NCI-H345 treated with DMSO at 0.1 percent for 48 hours (cell line): Measurements from ENCODE around the gene INTS6.

ENCODE experiments used
- DNase-seq: peaks from one replicate; lab custom pipeline; 2025; ENCODE audit not compliant: unreplicated experiment; lab: John Stamatoyannopoulos, UW

Gene INTS6

GRCh38 chr13:51348069-51348967, 104.5 kb downstream of the INTS6 start:
- no peak for DNase-seq

GRCh38 chr13:51347099-51347498, 105.7 kb downstream of the INTS6 start:
- DNase-seq = no peak

DNA sequence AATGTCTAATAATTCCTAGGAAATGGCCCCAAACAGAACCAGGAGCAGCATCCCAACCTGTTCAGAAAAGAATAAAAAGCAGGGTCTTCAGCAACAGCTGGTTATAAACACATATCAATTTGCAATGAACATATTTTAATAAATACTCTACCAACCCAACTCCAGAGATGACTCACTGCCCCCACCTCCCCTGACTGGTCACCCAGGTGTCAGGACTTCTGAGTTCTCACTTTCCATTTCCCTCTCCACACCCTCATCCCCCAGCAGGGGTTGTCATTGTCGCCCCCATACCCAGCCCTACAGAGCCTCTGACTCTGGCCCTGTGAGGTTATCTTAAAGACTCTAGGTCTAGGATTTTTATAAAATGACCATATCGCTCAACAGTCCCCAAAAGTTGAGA, 106.4 kb downstream of the INTS6 start:
- DNase-seq = no peak

GRCh38 chr13:51343475-51343874, 109.4 kb downstream of the INTS6 start:
- DNase-seq = no peak

DNA sequence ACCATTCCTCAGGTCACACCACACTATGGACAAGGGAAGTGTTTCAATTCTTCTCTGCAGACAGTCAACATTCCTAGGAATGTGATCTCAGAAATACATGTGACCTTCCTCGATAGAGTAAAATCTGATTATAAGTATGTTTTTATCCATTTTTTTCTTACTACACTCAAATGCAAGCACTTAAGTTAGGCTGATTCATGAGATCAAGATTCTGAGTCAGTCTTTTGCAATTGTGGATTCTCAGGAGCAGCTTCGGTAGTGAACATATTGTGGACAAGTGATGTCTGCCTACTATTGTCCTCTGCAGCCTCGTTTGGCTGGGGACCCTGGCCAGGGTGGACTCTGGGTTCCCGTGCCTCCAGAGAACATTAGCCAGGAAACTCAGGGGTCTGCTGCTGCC, 110.1 kb downstream of the INTS6 start:
- no peak for DNase-seq

GRCh38 chr13:51341791-51342190, 111.0 kb downstream of the INTS6 start:
- no peak for DNase-seq

DNA sequence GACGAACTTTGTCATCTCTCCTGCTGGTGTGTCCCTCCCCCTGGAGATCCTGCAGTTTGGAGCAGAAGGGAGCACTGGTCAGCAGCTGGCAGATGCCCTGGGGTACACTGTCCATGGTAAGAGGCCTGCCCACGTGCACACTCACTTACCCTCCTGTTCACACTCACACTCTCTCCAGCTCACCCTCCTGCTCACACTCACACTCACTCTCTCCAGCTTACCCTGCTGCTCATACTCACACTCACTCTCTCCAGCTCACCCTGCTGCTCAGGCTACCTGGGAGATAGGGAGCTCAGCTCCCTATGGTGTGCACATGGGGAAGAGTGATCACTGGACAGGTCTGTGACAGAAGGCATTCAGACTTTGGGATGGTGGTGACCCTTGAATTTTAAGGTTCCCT, 111.6 kb downstream of the INTS6 start:
- no peak for DNase-seq

- DNase-seq = no peak
These were observed 112.7 kb downstream of the INTS6 start for GRCh38 chr13:51339952-51340732.

DNA sequence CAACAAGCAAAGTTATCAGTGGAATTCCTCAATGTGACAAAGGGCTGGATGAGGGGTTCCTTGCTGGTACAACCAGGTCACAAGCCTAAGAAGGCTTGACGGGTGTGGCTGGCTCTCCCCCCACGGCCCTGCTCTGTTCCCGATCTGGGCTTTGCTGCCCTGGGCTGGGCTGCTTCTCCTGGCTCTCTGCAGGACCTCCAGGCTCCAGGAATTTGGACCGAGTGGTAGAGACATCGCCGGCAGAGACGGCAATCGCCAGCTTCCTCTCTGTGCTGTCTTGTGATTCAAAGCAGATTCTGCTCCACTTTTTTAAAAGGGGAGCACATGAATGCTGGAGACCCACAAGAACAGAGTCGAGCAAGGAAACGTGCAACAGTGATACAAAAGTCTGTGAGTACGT, 113.5 kb downstream of the INTS6 start, which contains the start of gene SERPINE3:
Gene SERPINE3, plus strand, starts transcription at position 338 of the 400 bp plus-strand sequence. CDS start 1,401 bp downstream, outside the sequence.
- DNase-seq = no peak

DNA sequence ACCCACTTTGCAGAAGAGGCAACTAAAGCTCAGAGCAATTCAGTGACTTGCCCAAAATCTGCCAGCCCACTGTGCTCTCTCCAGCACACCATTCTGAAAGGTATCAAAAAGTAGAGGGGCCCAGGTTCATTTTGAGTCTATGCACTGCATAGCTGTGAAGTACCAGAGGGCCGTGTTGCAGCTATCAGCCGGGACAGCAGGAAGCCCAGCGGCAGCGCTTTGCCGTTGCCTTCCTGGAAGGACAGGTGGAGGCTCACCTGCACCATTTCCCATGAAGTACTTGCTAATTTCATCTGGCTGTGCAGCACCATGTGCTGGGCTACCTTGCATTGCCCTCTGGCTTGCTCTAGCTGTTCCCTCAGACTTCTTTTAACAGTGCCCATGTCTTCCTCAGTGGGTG, 116.1 kb downstream of the INTS6 start:
- DNase-seq = no peak

DNA sequence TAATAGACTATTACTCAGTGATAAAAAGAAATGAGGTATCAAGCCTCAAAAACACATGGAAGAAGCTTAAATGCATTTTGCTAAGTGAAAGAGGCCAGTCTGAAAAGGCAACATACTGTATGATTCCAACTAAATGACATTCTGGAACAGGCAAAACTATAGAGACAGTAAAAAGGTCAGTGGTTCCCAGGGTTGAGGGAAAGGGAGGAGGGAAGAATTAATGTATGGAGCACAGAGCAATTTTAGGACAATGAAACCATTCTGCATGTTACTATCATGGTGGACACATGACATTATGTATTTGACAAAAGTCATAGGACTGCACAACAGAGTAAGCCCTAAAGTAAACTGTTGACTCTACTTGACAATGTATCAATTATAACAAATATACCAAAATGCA, 119.0 kb downstream of the INTS6 start:
- no peak for DNase-seq

DNA sequence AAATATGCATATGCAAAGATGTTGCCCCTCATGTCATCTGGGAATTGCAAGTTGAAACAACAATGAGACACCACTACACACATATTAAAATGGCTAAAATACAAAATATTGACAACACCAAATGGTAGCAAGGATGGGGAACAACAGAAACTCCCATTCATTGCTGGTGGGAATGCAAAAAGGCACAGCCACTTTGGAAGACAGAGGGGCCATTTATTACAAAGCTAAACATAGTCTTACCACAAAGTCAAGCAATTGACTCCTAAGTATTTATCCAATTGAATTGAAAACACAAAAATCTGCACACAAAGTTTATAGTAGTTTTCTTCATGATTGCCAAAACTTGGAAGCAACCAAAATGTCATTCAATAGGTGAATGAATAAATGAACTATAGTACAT, 119.4 kb downstream of the INTS6 start:
- no peak for DNase-seq

DNA sequence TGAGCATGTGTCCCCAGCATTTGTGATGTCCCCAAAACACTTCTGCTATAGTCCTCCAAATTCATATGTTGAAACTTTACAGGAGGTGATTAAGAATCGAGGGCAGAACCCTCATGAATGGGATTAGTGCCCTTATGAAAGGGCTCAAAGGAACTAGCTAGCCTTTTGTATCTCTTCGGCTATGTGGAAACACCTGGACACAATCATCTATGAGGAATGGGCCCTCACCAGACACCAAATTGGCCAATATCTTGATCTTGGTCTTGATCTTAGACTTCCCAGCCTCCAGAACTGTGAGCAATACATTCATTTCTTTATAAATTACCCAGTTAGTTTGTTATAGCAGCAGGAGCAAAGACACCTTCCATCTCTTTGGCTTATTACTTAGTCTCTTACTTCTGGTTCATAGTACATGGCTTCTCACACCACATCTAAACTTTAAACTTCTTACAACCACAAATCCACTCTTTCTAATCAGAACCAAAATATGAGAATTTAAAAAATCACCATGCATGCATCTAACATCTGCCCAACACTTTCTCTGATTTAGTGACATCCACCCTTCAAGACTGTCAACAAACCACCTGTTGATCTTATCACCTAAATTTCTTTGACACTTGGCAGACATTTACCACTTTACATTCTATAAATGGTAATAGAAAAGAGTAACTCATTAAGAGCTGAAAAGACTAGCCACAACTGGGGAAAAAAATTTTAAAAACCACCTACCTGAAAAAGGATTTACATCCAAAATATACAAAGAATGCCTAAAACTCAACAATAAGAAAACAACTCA, 120.1 kb downstream of the INTS6 start:
- DNase-seq = no peak

DNA sequence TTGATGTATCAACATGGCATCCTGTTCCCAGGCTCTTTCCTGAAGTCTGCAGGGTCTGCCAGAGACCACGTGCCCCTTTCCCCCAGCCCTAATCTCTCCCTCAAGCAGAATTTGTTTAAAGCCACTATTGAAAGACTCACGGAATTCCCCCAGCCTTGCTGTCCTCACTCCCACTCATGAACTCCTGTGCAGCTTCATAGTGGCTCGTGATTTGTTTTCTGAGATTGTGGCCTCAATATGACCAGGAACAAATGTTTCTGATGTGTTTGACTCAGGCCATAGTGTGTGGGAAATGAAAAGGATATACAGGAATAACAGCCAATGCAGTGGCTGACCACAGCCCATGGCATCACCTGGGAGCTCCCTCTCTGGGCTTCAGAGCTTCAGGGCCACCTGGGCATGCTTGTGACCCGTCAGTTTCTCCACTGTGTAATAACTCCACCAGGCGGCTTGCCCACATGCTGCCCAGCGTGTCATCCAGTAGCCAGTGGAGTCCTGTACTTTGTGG, 121.4 kb downstream of the INTS6 start:
- no peak for DNase-seq

GRCh38 chr13:51330791-51331190, 122.0 kb downstream of the INTS6 start:
- DNase-seq = no peak

DNA sequence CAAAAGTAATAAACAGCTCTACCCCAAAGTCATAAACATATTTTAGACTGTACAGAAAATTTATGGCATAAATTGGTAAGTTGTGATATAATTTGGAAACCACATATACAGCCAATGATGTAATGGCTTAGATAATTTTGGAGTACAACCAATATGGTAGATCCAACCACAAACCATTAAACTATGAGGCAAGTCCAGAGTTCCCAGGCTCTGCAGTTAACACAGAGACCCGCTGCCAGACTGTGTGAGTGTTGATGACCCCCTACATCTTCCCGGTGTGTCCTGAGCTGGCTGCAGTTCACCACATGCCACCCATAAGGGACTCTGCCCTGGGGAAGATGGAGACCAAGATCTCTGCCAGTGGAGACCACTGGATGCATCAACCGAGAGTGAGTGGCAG, 123.2 kb downstream of the INTS6 start:
- DNase-seq = no peak

GRCh38 chr13:51328488-51328887, 124.3 kb downstream of the INTS6 start:
- no peak for DNase-seq

- no peak for DNase-seq
These were observed 124.9 kb downstream of the INTS6 start for GRCh38 chr13:51327961-51328360.

GRCh38 chr13:51326777-51327176, 126.1 kb downstream of the INTS6 start:
- DNase-seq = no peak

DNA sequence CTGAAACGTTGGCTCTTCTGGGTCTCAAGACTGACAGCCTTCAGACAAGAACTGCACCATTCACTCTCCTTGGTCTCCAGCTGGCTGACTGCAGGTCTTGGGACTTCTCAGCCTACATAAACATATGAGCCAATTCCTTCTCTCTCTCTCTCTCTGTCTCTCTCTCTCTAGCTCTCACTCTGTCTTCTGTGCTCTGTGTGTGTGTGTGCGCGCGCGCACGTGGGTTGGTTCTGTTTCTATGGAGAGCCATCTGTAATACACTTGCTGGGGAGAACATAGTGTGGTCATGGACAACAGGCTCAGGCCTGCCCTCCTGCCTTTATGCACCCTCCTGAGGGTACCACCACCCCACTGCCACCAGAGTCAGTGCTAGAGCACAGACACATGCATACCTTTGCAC, 127.0 kb downstream of the INTS6 start:
- no peak for DNase-seq
